NB4 (cell line): ENCODE measurements around the gene PCCA.

Experiments used
- DNase-seq: peaks from one replicate; pipeline ENCODE4 v3.0.0; 2010; ENCODE audit warnings: low read depth
- H3K4me3 ChIP-seq: one replicate; pipeline ENCODE4 v1.5.1; 2011; ENCODE audit warnings: mild to moderate bottlenecking, low read depth, low read length, moderate library complexity
- CTCF ChIP-seq: IDR thresholded peaks from one replicate; pipeline ENCODE4 v1.5.1; 2012; ENCODE audit warnings: low read depth, low read length
- MAX ChIP-seq: IDR thresholded peaks from 2 replicates; pipeline ENCODE4 v1.6.1; 2011; ENCODE audit warnings: low read depth, low read length
- MYC ChIP-seq: IDR thresholded peaks from 2 replicates; pipeline ENCODE4 v1.6.1; 2011; ENCODE audit warnings: low read depth, low read length
- POLR2A ChIP-seq: IDR thresholded peaks from 2 replicates; pipeline ENCODE4 v1.6.1; 2011; ENCODE audit warnings: mild to moderate bottlenecking; ENCODE audit not compliant: insufficient read length; ENCODE audit errors: extremely low read depth

PCCA gene

GRCh38 chr13:100115693-100116254 lies 26.9 kb downstream of the PCCA start:
- no peak for TF ChIP-seq MAX
- TF ChIP-seq CTCF, result no peak
- TF ChIP-seq POLR2A, result no peak
- H3K4me3 ChIP-seq, result no peak overlapping the region
- DNase-seq, result no peak

- no peak overlapping the region for H3K4me3 ChIP-seq
- TF ChIP-seq CTCF (no peak), POLR2A (no peak), MAX (peak; percentile 58), MYC (0 out of 2 replicates have a peak, but pooled peaks have one; percentile 40)
- peak; percentile 76 for DNase-seq
These were observed 35.4 kb downstream of the PCCA start for GRCh38 chr13:100124265-100124664.

GRCh38 chr13:100125946-100126345 lies 37.1 kb downstream of the PCCA start:
- TF ChIP-seq POLR2A, result no peak
- TF ChIP-seq MYC, result no peak
- TF ChIP-seq CTCF, result no peak
- TF ChIP-seq MAX, result no peak
- no peak for DNase-seq
- H3K4me3 ChIP-seq, result no peak overlapping the region

GRCh38 chr13:100128373-100128772 lies 39.5 kb downstream of the PCCA start:
- H3K4me3 ChIP-seq, result no peak overlapping the region
- DNase-seq, result peak; percentile 45
- TF ChIP-seq CTCF (no peak), MYC (no peak), POLR2A (no peak), MAX (no peak)

GRCh38 chr13:100128838-100129237 lies 39.9 kb downstream of the PCCA start:
- TF ChIP-seq MYC (no peak), MAX (no peak), POLR2A (no peak), CTCF (no peak)
- H3K4me3 ChIP-seq, result no peak overlapping the region
- DNase-seq, result peak; percentile 37

GRCh38 chr13:100129605-100130004 lies 40.7 kb downstream of the PCCA start:
- no peak overlapping the region for H3K4me3 ChIP-seq
- DNase-seq, result peak; percentile 78
- TF ChIP-seq CTCF (no peak), MYC (no peak), MAX (no peak), POLR2A (no peak)
